ENCODE measurements around the gene ESPN.

GRCh38 chr1:6489799-6490180 is 65.2 kb downstream of the ESPN start:
- TF ChIP-seq POLR2A (IDR thresholded peaks at IDR 0.05), result peak in 1 of 4 donors; percentile 6
- TF ChIP-seq, protein P1, sequence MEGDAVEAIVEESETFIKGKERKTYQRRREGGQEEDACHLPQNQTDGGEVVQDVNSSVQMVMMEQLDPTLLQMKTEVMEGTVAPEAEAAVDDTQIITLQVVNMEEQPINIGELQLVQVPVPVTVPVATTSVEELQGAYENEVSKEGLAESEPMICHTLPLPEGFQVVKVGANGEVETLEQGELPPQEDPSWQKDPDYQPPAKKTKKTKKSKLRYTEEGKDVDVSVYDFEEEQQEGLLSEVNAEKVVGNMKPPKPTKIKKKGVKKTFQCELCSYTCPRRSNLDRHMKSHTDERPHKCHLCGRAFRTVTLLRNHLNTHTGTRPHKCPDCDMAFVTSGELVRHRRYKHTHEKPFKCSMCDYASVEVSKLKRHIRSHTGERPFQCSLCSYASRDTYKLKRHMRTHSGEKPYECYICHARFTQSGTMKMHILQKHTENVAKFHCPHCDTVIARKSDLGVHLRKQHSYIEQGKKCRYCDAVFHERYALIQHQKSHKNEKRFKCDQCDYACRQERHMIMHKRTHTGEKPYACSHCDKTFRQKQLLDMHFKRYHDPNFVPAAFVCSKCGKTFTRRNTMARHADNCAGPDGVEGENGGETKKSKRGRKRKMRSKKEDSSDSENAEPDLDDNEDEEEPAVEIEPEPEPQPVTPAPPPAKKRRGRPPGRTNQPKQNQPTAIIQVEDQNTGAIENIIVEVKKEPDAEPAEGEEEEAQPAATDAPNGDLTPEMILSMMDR (IDR thresholded peaks at IDR 0.05), result peak; percentile 83 to 94 (median 90)

All from esophagus squamous epithelium (tissue), 4 donors.